GM18517 (cell line): ENCODE data around the gene FMN2.
A peak's percentile ranks its signal among the peaks of the same experiment; 100 is the strongest.
"Not testable (repeated sequence)": the region's sequence is repeated elsewhere in the genome, so short reads cannot be mapped to it uniquely, and the experiment has no call there.

Experiments used
- ATAC-seq: cut with Tn5 transposase; IDR thresholded peaks from one replicate; pipeline ENCODE4 v1.9.1; 2021; ENCODE audit warnings: mild to moderate bottlenecking, moderate library complexity; ENCODE audit not compliant: unreplicated experiment

The FMN2 gene

DNA sequence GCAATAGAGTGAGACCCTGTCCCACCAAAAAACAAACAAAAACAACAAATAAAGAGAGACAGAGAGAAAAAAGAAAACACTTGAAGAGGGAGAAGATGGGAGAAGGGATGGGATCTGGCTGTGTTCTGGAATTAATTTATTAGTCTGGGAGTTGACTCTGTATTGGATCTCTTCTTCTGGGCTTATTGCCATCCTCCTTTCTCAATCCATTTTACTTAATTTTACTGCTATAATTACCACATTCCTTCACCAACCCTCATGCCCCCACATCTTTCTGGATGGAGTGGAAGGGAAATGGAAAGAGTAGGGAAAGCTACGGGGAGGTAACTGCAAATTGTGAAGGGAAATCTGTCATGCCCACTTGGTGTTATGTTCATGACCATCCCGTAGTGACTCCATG is 42.9 kb downstream of the FMN2 start:
- ATAC-seq: no peak

DNA sequence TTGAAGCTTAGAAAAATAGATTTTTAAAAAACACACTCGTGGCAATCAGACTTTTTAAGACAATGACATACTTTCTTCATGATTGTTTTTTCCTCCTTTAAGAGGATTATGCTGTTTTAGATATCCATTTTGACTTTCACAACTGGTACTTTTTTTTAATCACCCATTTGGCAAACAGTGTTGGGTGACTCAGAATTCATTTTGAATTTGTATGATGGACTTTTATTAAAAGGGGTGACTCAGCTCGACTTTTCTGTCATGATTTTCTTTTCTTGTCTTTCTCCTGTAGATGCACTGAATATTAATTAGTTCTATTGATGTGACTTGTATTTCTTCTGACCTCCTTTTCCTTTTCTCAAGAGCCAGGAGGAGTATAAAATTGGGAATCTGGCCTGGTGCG is 44.7 kb downstream of the FMN2 start:
- no peak for ATAC-seq

DNA sequence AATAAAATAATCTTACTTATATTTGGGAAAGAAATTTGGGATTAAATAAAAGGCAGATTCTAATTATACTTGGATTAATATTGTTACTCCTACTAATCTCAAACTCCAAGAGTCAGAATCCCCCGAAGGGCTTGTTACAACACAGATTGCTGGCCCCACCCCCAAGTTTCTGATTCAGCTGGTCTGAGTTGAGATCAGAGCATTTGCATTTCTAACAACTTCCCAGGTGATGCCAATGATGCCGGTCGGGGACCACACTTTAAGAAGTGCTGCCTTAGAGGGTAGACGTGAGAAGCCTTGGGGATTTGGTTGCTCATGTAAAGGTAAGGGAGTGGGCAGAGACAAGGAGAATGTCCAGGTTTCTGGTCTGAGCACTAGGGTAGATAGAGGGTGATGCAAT is 47.2 kb downstream of the FMN2 start:
- no peak for ATAC-seq

DNA sequence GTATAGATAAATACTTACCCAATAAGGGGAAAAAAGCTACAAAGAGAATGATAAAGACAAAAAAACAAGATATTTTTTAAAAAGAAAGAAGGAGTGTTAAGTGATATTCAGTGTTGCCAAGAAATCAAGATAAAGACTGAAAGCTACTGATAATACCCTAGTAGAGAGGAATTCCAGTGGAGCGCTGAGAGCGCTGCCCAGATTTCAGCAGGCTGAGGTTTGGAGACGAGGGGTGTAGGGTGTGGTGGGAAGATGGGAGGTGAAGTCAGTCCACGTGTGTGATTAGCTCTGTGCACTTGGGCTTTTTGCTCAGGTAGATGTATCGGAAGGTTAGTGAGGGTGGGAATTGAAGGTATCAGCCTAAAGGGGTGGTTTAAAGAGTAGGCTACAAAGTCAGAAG is 47.8 kb downstream of the FMN2 start:
- ATAC-seq: no peak

DNA sequence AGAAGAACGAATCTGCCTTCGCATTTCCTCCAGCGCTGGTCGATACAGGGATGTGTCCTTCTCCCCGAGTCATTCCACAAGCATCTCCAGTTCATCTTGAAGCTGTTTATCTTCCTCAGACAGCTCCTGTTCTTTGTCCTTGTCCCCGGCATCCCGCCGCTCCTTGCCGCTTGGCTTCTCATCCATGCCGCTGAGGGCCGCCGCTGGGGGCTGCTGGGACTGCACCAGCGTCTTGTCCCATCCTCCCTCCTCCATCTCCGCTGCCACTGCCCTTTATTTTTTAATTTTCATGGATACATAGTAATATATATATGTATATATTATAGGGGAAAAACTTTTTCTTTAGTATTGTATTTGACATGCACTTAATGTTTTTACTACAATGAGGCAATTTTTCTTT is 53.4 kb downstream of the FMN2 start:
- ATAC-seq: no peak

DNA sequence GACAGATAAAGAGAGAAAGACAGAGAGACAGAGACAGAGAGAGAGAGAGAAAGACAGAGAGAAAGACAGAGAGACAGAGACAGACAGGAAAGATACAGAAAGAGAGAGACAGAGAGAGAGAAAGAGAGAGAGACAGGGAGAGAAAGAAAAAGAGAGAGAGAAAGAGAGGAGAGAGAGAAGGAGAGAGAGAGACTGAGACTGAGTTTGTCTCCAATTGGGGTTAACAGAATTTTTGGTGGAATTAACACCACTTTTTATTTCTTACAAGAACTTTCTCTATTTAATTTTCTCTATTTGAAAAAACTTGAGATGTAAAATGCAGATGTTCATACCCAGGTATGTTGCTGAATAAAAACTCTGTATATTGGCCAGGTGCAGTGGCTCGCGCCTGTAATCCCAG is 56.6 kb downstream of the FMN2 start:
- no peak for ATAC-seq

DNA sequence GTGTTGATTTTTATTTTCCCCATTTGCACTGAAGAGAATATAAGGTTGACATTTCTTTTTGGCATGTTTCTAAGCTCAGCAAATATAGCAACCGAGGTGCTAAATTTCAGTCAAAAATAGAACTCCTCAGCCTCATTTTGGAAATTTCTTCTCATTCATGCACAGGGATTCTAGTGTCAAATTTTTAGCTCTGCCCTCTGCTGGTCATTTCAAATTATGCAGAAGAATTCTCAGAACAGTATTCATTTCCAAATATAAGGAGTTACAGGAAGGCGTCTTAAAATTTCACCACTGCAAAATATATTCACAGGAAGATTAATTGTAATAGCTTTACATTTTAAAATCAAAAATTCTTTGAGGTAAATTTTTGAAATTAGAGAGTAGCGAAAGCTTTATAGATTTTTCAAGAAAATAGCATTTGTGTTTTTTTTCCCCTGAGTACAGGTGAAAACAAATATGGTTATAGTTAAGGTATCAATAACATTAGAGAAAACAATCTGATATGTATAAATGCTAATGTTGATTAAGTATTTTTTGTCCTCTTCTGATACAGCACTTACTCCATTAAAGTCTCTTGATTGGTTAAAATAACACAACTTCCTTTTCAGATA is 57.9 kb downstream of the FMN2 start:
- ATAC-seq: no peak

DNA sequence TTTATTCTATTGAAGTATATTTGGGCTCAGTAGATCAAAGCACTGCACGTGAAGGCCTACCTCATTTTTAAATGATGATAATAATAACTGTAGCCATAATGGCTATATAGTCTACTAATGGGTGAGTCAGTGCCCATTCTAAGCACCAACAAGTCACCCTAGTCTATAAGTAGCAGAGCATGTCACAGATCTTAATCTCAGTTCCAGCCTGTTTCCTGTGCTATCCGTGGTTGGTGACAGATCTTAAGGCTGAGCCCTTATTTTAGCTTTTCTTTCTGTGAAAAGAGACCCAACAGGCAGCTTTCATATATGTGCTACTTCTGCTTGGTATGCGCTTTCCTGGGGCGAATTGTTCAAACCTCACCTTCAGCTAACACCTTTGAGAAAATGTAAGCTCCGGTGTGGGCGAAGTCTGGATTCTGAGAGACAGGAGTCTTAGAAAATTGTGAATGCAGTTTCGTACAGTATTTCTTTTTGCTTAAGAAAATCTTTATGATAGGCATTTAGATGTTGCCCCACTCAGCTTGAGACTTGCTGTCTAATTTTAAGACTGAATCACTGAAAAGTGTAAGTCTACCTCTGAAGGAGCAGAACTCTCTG is 59.6 kb downstream of the FMN2 start:
- ATAC-seq: no peak

DNA sequence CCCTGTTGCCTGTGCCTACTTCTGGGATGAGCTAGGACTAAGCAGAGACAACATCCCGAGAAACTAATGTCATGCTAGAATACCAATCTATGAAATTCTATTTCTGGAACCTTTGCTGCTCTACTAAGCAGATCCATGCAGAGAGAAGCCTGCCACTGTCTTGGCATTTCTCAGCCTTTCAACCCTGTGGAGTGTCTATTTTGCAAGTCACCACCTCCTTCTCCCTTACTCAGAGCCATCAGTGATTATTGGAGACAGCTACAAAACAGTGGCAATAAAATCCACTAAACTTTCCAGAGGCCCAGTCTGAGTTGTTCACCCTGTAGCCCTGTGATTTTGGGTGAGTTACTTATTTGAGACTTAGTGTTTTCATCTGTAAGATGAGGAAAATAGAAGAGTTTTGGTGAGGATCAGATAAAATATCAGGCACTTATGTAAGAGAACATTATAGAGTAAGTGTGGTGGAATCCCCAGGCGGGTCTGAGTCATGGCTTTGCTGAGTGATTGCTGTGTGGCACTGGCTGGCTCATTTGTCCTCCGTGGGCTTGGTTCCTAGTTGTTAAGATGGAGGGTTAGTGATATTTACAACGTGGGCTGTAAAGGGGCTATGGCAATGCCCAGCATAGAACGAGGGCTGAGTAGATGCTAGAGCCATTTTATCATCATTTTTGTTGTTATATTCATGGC is 61.1 kb downstream of the FMN2 start:
- no peak for ATAC-seq

DNA sequence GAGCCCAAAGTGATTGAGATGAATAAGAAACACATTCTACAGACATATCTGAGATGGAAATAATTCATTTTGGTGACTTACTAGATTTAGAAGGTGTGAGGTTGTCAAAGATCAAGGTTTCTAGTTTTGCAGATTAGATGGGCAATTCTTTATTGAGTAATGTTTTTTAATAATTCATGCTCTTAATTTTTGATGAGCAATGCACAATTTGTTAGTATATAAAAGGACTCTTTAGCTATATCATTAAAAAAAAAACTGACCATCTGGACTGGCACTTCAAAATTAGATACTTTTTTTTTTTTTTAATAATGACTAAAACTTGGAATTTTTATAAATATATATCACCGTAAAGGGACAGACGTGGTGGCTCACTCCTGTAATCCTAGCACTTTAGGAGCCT is 63.9 kb downstream of the FMN2 start:
- no peak for ATAC-seq

DNA sequence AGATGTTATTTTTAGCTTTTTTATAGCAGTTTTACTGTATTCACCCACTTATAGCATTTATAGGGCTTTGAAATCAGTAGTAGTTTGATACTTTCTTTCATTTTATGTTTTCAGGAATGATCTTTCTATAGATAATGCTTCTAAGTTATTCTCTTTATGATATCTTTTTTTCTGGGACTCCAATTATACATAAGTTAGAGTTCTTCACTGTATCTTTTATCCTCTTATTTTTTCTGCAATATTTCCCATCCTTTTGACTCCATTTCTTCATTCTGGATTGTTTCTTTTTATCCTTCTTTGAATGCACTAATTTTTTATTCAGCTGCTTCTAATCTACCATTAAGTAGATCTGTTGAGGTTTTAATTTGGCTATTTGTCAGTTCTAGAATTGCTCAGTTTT is 73.1 kb downstream of the FMN2 start:
- no peak for ATAC-seq

DNA sequence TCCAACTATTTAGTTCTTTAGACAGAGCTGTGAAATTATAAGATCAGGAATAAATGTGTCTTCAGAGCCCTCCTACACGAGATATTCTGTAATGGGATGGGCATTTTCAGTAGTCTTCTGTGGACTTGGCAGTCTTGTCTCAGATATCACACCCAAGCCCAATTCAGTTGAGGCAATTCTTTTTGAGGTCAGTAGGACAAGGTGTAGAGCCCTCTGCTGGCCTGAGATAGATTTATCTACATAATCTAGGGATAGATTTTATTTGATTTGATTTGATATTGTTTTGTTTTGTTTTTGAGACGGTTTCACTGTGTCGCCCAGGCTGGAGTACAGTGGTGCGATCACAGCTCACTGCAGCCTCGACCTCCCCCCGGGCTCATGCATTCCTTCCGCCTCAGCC is 77.5 kb downstream of the FMN2 start:
- no peak for ATAC-seq

DNA sequence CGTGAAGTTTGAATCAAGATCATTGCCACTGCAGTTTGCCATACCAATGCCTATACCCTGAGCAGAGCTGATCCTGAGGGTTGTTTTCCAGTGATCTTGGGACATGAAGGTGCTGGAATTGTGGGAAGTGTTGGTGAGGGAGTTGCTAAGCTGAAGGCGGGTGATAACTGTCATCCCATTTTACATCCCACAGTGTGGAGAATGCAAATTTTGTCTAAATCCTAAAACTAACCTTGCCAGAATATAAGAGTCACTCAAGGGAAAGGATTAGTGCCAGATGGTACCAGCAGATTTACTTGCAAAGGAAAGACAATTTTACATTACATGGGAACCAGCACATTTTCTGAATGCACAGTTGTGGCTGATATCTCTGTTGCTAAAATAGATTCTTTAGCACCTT is 78.6 kb downstream of the FMN2 start:
- no peak for ATAC-seq

DNA sequence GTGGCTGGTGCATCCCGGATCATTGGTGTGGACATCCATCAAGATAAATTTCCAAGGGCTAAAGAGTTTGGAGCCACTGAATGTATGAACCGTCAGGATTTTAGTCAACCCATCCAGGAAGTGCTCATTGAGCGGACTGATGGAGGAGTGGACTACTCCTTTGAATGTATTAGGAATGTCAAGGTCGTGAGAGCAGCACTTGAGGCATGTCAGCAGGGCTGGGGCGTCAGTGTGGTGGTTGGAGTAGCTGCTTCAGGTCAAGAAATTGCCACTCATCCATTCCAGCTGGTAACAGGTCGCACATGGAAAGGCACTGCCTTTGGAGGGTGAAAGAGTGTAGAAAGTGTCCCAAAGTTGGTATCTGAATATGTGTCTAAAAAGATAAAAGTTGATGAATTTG is 79.1 kb downstream of the FMN2 start:
- no peak for ATAC-seq

DNA sequence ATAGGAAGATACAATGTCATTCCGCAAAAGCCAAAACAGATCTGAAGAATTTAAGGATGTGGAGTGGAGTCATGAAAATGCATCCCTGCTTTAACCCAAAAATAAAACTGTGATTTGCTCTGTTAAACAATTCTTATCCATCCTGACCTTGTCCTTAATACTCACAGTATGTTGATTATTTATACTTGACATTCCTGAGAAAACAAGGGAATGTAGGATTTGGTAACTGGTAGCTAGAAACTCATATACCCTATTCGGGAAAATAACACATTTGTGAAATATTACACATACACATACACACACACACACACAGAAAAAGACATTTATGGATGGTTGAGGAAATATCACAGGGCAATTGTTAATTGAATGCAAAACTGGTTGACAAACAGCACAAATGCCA is 80.2 kb downstream of the FMN2 start:
- no peak for ATAC-seq

DNA sequence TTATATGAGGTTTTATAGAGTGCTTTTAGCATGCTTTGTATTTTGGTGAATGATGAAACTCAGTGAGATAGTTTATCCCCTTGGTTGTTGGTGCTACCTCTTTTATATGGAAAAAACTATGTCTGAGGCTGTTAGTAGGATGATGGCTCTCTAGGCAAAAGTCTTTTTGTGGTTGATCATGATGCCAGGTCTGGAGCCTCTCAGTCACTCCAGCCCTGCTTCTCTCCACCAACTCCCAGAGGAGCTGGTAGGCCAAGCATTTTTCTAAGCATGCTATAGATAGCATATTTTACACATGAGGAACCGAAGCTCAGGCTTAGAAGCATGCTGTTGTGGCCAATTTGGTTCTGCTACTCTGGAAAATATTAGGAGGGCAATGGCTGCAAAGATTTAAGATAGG is 82.2 kb downstream of the FMN2 start:
- ATAC-seq: no peak

DNA sequence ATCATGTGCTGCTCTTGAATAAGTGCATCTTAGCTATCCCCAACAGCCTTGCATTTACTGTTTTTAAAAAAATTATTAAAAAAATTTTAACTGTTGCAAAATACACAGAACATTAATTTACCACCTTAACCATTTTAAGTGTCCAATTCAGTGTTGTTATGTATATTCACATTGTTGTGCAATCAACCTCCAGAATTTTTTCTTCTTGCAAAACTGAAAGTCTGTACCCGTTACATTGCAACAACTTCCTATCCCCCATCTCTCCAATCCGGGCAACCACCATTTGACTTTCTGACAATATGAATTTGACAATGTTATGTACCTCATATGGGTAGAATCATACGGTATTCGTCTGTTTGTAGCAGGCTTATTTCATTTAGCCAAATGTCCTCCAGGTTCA is 83.1 kb downstream of the FMN2 start:
- no peak for ATAC-seq

DNA sequence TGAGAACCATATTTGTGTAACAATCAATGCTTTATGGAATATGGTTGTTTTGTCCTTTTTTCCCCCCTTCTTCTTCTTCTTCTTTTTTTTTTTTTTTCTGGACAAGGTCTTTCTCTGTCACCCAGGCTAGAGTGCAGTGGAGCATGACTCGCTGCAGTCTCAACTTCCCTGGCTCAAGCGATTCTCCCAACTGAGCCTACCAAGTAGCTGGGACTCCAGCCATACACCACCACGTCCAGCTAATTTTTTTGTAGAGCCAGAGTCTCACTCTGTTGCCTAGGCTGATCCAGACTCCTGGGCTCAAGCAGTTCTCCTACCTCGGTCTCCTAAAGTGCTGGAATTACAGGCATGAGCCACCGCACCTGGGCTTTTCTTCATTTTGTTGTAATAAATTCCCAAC is 86.7 kb downstream of the FMN2 start:
- ATAC-seq: no peak

DNA sequence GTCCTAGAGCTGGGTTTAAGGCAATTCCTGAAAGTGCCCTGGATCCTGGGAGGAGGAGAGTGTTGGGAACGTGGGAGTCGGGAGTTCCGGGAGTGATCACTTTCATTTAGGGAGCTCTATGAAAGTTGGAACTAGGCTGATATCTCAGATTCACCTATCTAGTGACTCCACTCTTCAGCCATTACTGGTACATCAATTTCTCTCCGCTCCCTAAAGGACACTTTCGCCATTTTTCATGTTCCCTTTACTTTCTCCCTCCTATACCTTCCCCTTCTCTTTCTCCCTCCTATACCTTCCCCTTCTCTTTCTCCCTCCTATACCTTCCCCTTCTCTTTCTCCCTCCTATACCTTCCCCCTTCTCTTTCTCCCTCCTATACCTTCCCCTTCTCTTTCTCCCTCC is 93.0 kb downstream of the FMN2 start:
- ATAC-seq: not testable (repeated sequence)

DNA sequence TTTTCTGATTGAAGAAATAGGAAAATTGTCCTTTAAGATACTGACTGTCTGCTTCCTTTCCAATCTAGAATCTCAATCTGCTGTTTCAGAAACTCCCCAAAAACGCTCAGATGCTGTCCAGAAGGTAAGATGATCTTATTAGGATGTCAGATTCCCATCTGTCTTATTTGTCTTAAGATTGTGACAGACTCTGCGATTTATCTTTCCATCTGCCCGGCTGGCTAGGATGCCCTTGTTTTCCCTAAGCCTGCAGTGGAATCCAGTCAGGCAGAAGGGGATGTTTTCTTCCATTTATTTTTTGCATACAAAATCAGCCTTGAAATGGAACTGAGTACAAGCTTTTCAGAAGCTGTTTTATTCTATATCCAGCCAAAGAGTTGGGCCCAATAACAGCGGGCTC is 96.5 kb downstream of the FMN2 start:
- no peak for ATAC-seq

DNA sequence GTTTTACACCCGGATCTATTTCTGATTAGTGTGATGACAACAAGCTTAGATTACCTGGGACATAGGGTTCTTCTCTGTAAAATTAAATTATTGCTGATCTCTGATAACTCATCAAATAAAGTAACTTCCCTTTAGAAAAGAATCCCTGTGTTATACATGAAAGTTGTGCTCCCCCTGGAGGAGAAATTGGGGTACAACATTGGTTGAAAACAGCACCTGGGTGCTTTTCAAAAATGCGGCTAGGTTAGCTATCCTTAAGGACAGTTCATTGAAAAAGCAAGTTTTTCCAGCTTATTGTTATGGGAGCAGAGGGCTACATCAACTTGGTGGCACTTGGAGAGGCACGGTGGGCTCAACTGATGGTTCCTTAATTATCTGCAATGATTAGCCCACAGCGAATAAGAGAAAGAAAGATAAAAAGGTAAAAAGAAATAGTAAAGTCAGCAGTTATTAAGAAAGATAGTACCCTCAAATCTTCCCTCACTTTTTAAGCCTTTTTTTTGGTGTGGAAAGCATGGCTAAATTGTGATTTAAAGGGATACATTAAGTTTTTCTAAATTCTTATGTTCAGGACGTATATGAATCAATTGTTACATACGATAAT is 97.8 kb downstream of the FMN2 start:
- ATAC-seq: peak; percentile 69

DNA sequence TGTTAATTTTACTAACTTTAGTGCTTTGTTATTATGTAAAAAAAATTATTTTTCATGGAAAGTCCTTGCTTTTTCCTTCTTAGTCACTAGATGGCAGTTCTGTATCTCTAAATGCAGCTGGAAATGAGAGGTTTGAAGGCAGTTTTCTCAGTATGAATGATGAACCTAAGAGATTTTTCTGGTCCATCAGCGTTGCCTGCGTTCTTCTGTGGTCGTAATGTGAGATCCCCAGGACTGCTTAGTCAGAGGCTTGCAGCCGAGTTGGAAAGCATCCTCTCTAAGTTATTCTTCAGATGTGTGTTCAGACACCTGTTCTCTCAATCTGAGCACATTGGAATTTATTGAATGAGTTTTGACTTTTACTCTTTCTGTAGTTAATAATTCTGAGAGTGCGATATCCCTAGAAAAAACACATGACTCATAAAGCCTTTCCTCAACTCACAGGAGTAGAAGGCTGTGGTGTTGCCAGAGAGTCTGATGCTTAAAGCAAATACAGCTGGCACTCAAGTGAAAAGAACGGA is 99.3 kb downstream of the FMN2 start:
- ATAC-seq: no peak
